Hematopoietic multipotent progenitor cell (in vitro differentiated cells): ENCODE results near the gene COL5A3. TPM values are rescaled to one million over a fixed set of nuclear protein-coding genes. Genes with fewer than 3 reads are reported as not detected.
A peak's percentile ranks its signal among the peaks of the same experiment; 100 is the strongest.
"Not testable (repeated sequence)": the region's sequence is repeated elsewhere in the genome, so short reads cannot be mapped to it uniquely, and the experiment has no call there.

ENCODE experiments used
- DNase-seq, 3 donors: peaks; one replicate each; pipeline ENCODE4 v3.0.0-alpha.2; 2011 to 2015; ENCODE audit warnings: low read depth in 2 of 3, low spot score in 2 of 3
- total RNA-seq: library from RNA; depleted of rRNA; stranded (reverse); fragments of >200 nt; gene quantifications from one replicate; pipeline ENCODE4 v1.2.3, GENCODE V29; 2012

Gene COL5A3
- total RNA-seq: under 0.01 TPM

- DNase-seq: no peak
Observed at GRCh38 chr19:10010247-10010691, at the start of gene COL5A3. TSS of gene COL5A3 (minus strand) at chr19:10010504. CDS start at chr19:10010385, 119 bp downstream.

GRCh38 chr19:10052602-10053360 lies 42.5 kb upstream of the COL5A3 start:
- no peak for DNase-seq

GRCh38 chr19:10049626-10050025 lies 39.3 kb upstream of the COL5A3 start:
- no peak for DNase-seq

- no peak for DNase-seq
Observed at GRCh38 chr19:10045371-10045770, 35.1 kb upstream of the COL5A3 start.

- no peak for DNase-seq
Observed at GRCh38 chr19:10044390-10044789, 34.1 kb upstream of the COL5A3 start.

GRCh38 chr19:10043286-10043927 lies 33.1 kb upstream of the COL5A3 start:
- peak in 2 of 3 donors; percentile 43 to 55 for DNase-seq

GRCh38 chr19:10037809-10038208 lies 27.5 kb upstream of the COL5A3 start:
- DNase-seq: no peak

GRCh38 chr19:10037367-10037766 lies 27.1 kb upstream of the COL5A3 start:
- DNase-seq: no peak

GRCh38 chr19:10036601-10037071 lies 26.3 kb upstream of the COL5A3 start:
- DNase-seq: no peak

GRCh38 chr19:10033614-10034013 lies 23.3 kb upstream of the COL5A3 start:
- no peak for DNase-seq

- DNase-seq: peak; percentile 58 to 77 (median 72)
Observed at GRCh38 chr19:10027158-10027997, 17.1 kb upstream of the COL5A3 start.

- DNase-seq: no peak
Observed at GRCh38 chr19:10026744-10027143, 16.4 kb upstream of the COL5A3 start.

- DNase-seq: not testable (repeated sequence)
Observed at GRCh38 chr19:10023096-10023495, 12.8 kb upstream of the COL5A3 start.

GRCh38 chr19:10021863-10022262 lies 11.6 kb upstream of the COL5A3 start:
- DNase-seq: no peak

GRCh38 chr19:10021446-10021845 lies 11.1 kb upstream of the COL5A3 start:
- no peak for DNase-seq

GRCh38 chr19:10020851-10021250 lies 10.5 kb upstream of the COL5A3 start:
- no peak for DNase-seq

- DNase-seq: no peak
Observed at GRCh38 chr19:10019246-10019645, 8.9 kb upstream of the COL5A3 start.

GRCh38 chr19:10018786-10019185 lies 8.5 kb upstream of the COL5A3 start:
- no peak for DNase-seq

- no peak for DNase-seq
Observed at GRCh38 chr19:10018263-10018662, 8.0 kb upstream of the COL5A3 start.

GRCh38 chr19:10013834-10014618 lies 3.7 kb upstream of the COL5A3 start:
- no peak for DNase-seq
